M059J (cell line): ENCODE measurements around the gene TMEM37. TPM values are rescaled to one million over a fixed set of nuclear protein-coding genes. Genes with fewer than 3 reads are reported as not detected.

ENCODE experiments used
- DNase-seq: peaks from one replicate; pipeline ENCODE4 v3.0.0-alpha.2; 2012; ENCODE audit warnings: low read depth
- total RNA-seq: library from RNA; depleted of rRNA; stranded (reverse); fragments of >200 nt; shearing (Covaris generic); gene quantifications from 2 replicates; pipeline ENCODE4 v1.2.3, GENCODE V29; 2014

Gene TMEM37
- total RNA-seq, 1 experiment from 2014 or later: not detected

DNA sequence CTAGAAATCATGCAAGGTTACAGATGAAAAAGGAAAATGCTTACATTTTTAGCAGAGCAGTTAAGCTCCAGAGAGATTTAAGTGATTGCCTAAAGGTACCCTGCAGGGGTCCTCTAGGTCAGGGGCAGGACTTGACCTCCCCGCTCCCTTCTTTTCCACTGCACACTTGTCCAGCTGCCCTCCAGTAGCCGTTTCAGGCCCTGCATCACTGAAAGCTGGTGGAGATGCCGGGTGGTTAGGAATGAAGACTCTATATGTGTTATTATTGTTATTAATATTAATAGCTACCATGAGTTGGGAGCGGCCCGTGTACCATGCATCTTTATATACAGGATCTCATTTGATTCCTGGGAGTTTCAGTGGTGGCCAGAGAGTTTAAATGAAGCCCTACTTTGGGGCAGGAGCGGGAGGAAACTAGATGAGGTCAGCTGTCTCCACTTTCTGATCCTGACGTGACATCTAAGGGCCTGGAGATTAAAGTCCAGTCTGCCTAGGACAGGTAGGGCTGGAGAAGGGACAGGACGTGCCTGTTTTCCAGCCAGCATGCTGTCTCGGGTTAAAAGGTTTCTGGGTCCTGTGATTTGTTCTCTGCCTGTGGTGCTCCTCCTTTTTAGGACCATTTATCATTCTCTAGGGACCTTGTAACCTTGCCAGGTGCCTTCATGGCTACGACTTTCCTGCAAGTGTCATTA lies 2.1 kb downstream of the TMEM37 start:
- DNase-seq: no peak

GRCh38 chr2:119434664-119435063 lies 3.0 kb downstream of the TMEM37 start:
- no peak for DNase-seq

- no peak for DNase-seq
Observed at GRCh38 chr2:119435081-119435952, 3.7 kb downstream of the TMEM37 start.

- DNase-seq: no peak
Observed at GRCh38 chr2:119435953-119436297, 4.3 kb downstream of the TMEM37 start.

DNA sequence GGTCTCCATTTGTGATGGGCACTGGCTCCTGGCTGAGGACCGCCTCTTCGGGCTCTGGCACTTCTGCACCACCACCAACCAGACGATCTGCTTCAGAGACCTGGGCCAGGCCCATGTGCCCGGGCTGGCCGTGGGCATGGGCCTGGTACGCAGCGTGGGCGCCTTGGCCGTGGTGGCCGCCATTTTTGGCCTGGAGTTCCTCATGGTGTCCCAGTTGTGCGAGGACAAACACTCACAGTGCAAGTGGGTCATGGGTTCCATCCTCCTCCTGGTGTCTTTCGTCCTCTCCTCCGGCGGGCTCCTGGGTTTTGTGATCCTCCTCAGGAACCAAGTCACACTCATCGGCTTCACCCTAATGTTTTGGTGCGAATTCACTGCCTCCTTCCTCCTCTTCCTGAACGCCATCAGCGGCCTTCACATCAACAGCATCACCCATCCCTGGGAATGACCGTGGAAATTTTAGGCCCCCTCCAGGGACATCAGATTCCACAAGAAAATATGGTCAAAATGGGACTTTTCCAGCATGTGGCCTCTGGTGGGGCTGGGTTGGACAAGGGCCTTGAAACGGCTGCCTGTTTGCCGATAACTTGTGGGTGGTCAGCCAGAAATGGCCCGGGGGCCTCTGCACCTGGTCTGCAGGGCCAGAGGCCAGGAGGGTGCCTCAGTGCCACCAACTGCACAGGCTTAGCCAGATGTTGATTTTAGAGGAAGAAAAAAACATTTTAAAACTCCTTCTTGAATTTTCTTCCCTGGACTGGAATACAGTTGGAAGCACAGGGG lies 5.5 kb downstream of the TMEM37 start:
- no peak for DNase-seq

DNA sequence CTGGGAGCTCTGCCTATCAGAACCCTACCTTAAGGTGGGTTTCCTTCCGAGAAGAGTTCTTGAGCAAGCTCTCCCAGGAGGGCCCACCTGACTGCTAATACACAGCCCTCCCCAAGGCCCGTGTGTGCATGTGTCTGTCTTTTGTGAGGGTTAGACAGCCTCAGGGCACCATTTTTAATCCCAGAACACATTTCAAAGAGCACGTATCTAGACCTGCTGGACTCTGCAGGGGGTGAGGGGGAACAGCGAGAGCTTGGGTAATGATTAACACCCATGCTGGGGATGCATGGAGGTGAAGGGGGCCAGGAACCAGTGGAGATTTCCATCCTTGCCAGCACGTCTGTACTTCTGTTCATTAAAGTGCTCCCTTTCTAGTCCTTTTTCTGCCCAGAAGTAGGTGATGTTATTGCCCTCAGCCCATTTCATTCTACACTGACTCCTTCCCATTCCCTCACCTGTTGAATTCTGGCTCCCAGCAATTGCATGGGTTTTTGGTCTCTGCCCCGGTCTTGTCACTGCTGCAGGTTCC lies 6.5 kb downstream of the TMEM37 start:
- DNase-seq: no peak

- DNase-seq: no peak
Observed at GRCh38 chr2:119438726-119439284, 7.2 kb downstream of the TMEM37 start.

GRCh38 chr2:119439574-119440500 lies 8.2 kb downstream of the TMEM37 start:
- DNase-seq: no peak

- no peak for DNase-seq
Observed at GRCh38 chr2:119440501-119440870, 8.8 kb downstream of the TMEM37 start.

GRCh38 chr2:119440873-119441272 lies 9.2 kb downstream of the TMEM37 start:
- no peak for DNase-seq

- DNase-seq: no peak
Observed at GRCh38 chr2:119441376-119442225, 9.9 kb downstream of the TMEM37 start.

DNA sequence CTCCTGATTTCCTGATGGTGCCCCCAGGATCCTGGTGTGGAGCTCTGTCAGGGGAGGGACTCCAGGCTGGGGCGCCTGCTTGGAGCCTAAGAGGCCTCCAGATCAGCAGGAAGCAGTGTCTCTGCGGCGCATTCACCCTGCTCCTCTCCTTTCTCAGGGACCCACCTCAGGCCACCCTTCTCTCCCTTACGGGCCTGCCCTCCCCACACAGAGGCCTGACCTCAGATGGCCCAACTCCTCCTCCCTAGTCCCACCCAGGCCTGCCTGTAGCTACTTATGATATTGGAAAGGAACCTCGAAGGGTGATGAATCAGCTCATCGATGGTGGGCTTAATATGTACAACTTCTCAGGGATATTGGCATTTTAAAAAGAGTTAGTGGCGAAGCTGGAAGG lies 10.6 kb downstream of the TMEM37 start:
- no peak for DNase-seq

DNA sequence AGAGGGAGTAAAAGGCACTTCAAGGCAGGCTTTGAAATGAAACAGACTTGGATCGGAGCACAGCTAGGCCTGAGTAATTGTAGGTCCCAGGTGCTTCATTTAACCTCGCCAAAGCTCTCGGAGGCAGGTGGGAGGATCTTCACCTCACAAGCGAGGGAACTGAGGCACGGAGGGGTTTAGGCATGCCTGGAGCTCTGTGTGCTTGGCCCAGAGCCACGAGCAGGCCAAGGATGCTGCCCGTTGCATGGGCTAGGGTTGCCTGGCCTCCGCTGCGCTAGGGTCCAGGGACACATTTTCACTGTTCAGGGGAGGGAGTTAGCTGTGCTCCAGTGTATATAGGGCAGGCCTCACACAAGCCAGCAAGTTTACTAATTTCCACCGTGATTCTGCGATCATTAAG lies 11.2 kb downstream of the TMEM37 start:
- DNase-seq: no peak

DNA sequence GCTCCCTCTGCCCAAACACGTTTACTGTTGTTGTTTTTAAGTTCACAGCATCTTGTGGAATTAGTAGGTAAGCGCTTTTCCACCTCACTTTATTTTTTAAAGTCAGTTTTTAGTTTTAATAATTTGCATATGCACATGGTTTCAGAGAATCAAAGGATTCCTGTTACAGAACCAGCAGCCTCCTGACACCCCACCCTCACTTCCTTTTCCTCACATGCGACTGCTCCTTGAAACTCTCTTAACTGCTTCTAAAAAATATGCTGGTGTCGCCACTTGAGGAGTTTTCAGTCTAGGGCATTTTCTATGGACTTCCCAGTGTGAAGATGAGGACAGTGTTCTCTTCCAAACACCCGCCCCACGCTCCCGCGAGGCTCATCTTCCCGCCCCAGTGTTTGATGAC lies 14.4 kb downstream of the TMEM37 start:
- DNase-seq: no peak

GRCh38 chr2:119448427-119449141 lies 16.9 kb downstream of the TMEM37 start:
- no peak for DNase-seq

- no peak for DNase-seq
Observed at GRCh38 chr2:119449521-119449920, 17.9 kb downstream of the TMEM37 start.

DNA sequence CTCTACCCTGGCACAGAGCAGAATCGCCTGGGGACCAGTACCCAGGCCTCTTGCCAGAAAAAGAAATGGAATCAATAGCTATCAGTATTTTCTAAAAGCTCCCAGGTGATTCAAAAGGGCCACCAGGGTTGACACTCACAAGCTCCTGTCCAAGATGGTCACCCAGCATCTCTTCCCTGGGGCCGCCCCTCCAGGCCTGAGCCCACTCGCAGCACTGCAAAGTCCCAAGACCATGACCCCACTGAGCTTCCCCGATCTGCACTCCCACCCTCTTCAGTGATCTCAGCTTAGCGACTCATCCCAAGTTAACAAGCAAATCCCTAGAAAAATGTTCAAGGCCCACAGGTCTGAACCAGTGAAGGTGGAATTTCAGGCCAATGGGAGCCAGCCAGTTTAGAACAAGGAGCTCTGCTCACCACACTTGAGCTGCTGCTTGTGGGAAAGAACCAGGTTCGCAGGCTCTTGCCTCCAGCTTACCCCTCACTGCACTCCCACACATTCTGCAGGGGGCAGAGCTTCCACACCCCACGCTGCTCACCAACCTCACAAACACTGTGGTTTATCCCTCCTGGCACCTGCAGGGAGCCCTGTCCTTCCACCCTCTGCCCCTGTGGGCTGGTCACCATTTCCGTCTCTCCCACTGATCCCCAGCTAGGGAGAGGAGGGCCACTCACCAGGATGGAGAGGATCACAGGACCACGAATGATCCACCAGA lies 19.8 kb downstream of the TMEM37 start:
- no peak for DNase-seq

DNA sequence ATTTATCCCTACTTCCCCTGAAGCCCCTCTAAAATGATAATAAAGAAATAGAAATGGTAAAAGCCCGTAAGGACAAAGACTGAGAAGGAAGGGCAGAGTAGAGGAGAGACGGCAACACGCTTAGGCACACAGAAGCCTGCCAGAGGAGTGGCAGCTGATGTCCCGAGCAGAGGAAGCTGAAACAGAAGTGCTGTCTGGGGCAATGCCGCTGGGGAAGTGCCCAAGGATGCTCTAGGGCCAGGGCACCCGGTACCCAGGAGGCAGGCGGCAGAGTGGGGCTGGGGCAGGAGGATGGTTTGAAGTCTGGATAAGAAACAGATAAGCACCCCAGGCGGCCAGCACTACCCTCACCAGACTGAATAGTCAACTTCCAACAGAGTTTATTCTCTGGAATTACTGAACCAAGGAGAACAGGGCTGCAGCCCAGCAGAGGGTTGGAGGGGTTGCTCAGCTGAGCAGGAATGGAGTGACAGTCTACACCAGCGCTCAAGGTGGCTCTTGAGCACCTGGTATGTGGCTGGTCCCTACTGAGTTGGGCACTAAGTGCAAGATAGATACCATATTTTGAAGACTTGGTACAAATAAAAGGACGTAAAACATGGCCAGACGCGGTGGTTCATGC lies 22.4 kb downstream of the TMEM37 start:
- DNase-seq: no peak
